HG03354 (cell line): ENCODE data around the gene IFNL4.
A peak's percentile ranks its signal among the peaks of the same experiment; 100 is the strongest.
"Not testable (repeated sequence)": the region's sequence is repeated elsewhere in the genome, so short reads cannot be mapped to it uniquely, and the experiment has no call there.

Experiments
- ATAC-seq: cut with Tn5 transposase; IDR thresholded peaks from one replicate; pipeline ENCODE4 v1.9.1; 2021; ENCODE audit warnings: mild to moderate bottlenecking; ENCODE audit not compliant: unreplicated experiment, poor library complexity, severe bottlenecking

IFNL4 gene

DNA sequence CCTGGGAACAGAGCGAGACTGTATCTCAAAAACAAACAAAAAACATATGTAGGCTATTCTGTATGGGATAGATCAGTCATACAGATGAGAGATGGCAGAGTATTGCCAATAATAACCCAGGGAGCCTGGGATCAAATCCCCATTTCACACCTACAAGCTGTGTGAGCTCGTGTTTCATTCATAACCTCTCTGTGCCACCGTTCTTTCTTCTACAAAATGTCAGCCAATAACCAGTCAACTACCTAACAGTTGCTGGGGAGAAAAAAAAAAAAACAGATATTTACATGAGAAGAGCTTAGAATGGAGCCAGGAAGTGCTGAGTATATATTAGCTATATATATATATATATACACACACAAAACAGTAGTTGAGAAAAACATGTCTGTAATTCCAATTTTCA lies 13.0 kb upstream of the IFNL4 start:
- ATAC-seq = no peak

DNA sequence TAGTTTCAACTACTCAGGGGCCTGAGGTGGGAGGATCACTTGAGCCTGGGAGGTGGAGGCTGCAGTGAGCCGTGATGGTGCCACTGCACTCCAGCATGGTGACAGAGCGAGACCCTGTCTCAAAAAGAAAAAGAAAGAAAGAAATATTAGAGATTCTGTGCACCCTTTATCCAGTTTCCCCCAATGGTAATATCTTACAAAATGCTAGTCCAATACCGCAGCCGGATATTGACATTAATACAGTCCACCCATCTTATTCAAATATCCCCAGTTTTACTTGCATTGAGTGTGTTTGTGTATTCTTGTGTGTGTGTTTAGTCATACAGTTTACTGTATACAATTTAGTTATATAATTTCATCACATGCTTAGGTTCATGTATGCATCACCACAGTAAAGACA lies 8.6 kb upstream of the IFNL4 start:
- ATAC-seq = no peak

DNA sequence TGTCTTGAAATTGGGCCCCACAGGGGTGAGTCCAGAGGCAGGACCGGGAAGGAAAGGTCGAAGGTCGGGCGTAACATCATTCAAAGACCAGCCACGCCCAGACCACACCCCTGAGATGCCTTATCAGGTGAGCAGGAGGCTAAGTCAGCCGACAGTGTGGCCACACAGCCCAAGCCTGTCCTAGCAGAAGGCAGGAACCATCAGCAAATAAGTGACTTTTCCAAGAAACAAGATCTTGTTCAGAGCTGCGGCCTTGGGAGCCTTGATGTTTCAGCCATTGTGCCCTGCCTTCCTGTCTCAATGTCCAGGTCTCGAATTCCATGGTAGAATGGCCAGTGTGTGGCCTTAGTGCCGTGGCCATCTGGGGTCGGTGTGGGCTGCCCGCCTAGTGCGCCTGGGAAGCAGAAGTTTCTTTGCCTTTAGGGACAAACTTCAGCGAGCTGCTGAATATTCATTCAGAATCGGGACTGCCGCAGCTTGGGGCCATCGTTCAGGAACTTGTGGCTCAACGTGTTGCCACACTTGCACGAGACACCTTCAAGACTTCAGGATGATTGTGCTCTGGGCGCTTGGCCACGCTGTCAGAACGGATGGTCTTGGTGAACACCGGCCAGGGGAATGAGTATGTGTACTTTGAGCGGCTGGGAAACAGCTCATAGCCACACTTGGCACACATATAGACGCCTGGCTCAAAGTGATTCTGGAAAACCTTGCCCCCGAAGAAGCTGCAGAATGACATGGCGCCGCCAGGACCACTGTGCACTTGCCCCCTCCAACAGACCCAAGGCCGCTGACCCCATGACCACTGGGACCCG lies 6.1 kb upstream of the IFNL4 start:
- no peak for ATAC-seq

DNA sequence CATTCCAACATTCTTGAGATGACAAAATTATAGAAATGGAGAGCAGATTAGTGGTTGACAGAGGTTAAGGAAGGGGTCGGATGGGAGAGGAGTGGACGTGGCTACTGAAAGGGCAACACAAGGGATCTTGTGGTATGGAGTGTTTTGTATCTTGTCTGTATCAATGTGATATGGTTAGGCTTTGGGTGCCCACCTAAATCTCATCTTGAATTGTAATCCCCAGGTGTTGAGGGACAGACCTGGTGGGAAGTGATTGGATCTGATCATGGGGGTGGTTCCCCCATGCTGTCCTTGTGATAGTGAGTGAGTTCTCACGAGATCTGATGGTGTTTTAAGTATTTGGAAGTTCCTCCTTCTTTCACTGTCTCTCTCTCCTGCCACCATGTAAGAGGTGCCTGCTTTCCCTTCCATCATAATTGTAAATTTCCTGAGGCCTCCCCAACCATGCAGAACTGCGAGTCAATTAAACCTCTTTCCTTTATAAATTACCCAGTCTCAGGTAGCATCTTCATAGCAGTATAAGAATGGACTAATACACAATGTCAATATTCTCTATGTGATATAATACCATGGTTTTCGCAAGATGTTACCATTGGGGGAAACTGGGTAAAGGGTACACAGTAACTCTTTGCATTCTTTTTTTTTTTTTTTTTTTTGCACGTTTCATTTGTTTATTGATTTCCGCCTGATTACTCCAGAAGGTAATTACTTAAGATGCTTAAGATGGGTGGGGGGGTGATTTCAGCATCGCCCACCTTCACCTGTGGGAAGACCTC lies 4.9 kb upstream of the IFNL4 start:
- no peak for ATAC-seq

DNA sequence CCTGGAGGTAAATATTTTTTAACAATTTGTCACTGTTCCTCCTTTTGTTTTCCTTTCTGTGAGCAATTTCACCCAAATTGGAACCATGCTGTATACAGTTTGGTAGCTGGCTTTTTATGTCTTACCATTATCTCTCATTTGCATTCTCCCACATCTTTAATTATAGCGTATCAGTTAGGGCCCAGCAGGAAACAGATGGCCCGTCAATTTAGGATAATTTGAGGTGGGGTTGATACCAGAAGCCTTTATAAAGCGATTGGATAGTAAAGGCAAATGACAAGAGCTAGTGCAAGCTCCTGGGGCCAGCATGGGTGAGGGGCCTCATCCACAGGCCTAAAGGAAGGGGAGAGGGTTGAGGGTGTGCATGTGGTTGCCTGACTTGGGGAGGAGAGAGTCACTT lies 3.8 kb upstream of the IFNL4 start:
- ATAC-seq = no peak

DNA sequence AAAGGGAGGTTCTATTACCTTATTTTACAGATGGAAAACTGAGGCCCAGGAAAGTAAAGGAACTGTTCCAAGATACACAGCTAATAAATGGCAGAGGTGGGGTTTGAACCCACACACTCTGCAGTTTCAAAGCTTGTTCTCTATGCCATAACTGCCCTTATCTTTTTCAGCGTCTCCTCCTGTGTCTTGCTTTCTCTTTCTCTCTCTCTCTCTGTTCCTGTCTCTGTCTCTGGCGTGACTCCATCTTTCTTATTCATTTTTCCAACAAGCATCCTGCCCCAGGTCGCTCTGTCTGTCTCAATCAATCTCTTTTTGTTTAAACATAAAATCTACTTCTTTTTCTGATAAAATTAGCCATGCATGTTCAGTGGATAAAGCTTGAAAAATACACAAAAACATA lies 3.2 kb upstream of the IFNL4 start:
- ATAC-seq = no peak

DNA sequence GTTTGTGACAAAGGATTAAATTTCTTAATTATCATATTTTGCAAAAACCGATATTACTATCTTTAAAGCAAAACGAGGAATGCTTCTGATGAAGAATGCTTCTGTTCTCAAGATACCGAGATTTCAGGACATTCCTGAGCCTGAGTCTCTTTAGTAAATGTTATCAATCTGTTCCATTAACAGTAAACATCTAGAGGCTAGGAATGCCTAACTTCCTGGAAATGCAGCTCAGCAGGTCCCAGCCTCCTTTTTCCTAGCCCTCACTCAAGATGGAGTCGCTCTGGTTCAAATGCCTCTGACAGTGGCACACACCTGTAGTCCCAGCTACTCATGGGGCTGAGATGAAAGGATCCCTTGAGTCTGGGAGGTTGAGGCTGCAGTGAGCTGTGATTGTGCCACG lies 2.4 kb upstream of the IFNL4 start:
- no peak for ATAC-seq

DNA sequence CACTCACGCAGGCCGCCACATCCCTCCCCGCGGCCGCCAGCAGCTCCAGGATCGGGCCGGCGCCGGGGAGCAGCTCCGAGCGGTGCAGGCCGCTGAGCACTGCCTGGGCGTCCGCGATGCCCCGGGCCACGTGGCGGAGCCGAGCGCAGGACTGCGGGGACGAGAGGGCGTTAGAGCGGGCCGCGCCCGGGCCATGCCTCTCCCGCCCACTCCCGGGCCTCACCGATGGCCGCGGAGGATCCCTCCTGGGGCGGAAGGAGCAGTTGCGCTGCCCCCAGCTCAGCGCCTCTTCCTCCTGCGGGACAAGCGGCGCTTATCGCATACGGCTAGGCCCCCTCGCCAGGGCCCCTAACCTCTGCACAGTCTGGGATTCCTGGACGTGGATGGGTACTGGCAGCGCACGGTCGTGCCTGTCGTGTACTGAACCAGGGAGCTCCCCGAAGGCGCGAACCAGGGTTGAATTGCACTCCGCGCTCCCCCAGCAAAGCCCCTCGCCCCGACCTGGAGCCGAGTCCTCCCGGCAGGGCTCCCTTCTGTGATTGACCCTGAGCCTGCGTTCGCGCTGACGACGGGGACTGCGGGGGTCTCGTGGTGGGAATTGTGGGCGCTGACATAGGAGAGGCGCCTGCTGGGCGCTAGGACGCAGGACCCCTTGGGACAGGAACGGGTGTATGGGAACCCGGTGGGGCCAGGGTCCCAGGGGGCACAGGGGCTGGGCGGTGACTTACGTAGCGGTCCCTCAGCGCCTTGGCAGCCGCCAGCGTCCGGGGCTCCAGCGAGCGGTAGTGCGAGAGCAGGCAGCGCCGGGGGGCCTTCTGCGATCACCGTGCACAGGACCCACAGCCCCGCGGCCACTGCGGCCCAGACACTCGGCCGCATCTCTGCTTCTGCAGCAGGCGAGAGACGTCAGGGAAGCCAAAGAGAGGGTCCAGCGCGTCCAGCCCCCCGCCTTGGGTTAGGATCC lies 673 bp downstream of the IFNL4 start:
- ATAC-seq = no peak

DNA sequence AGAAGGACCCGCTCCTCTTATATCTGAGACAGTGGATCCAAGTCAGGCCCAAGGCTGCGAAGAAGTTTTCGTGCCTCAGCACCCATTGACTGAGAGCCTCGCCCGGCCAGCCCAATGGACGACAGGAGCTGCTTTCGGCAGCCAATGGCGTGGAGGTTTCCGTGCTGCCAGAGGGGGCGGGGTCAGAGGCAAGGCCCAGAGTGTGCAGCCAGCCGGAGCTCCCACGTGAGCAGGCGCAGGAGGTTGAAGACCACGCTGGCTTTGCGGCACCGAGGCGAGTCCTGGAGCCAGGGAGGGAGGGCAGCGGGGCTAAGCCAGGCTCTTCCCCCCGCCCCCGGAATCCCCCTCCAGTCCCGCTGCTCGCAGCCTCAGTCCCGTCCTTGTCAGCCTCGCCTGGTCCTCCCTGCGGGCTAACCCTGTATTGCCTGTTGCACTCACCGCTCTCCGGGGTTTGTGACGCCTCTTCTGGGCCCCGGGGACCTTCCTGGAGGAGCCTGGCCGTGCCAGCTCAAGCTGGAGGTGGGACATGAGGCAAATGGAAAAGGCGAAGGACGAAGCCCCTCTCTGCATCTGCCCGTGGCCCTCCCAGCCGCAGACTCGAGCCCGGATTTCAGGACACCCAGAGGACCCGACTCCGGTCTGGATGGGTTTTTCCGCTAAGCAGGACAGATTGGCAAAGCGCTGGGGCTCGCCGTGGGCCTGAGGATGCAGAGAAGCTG lies 1.5 kb downstream of the IFNL4 start:
- no peak for ATAC-seq

DNA sequence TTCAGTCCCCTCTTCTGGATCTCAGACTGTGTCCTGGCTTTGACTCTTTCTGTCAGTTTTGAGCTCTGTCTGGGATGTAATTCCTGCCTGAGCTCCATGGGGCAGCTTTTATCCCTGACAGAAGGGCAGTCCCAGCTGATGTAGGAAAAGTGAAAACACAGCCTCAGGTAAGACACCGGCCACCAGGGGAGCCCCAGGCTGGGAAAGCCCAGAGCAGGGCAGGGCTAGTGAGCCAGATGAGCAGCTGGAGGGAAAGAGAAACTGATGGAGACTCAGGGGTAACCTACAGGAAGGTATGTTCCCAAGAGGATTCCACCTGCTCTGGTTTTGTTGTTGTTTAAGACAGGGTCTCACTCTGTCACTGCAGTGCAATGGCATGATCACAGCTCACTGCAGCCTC lies 3.5 kb downstream of the IFNL4 start:
- not testable (repeated sequence) for ATAC-seq

DNA sequence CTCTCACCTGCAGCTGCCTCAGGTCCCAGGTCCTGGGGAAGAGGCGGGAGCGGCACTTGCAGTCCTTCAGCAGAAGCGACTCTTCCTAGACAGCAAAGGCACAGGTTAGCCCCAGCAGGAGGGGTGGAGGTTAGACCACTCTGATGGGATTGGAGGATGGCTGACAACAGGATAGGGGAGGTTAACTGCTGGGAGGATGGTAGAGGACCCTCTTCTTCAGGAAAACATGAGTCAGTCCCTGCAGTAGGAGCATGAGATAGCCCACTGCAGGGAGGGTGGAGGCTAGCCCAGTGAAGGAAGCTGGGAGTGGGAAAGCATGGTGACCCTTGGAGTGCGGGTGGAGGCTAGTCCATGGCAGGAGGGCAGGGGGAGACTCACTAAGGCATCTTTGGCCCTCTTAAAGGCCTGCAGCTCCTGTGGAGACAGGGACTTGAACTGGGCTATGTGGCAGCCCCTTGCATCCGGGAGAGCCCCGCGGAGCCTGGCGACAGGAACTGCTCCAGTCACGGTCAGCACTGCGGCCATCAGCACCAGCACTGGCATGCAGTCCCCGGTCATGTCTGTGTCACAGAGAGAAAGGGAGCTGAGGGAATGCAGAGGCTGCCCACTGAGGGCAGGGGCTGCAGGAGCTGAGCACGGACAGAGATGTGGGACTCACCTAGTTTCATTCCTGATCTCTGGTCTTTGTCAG lies 4.1 kb downstream of the IFNL4 start, which contains the start of gene IFNL3:
Gene IFNL3 (minus strand): TSS at position 597 of the 691 bp plus-strand sequence. CDS start 39 bp downstream, at position 558.
- ATAC-seq = not testable (repeated sequence)

DNA sequence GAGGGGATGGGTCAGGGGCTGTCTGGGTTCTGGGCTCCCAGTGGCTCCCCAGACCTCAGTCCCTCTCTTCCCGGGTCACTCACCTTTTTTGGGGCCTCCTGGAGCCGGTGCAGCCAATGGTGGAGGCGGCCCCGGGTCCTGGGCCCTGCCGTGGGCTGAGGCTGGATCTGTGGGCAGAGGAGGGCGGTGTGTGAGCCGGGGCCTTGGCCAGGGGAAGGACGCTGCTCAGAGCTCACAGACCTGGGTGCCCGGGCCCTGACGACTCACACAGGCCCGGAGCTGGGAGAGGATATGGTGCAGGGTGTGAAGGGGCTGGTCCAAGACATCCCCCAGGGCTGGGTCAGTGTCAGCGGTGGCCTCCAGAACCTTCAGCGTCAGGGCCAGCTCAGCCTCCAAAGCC lies 4.9 kb downstream of the IFNL4 start:
- not testable (repeated sequence) for ATAC-seq

DNA sequence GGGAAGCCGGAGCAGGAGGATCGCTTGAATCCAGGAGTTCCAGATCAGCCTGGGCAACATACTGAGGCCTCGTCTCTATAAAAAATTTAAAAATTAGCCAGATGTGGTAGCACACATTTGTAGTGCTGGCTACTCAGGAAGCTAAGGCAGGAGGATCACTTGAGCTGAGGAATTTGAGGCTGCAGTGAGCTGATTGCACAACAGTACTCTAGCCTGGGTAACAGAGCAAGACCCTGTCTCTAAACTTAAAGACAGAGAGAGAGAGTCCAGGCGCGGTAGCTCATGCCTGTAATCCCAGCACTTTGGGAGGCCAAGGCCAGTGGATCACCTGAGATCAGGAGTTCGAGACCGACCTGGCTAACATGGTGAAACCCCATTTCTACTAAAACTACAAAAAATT lies 8.2 kb downstream of the IFNL4 start:
- no peak for ATAC-seq

DNA sequence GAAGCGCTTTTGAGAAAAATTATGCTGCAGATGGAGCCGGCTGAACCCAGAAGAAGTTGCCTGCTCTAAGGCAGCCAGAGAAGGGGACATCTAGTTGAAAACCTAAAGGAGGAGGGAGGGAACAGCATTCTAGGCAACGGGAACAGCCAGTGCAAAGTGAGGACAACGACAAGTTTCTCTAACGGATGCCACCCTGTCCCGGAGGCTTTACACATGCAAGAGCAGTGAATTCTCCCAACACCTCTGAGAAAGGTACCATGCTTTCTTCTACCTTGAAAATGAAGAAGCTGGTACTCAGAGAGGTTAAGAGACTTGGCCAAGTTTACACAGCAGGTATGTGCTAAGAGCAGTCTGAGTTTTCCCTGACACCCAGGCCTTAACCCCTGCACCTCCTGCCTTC lies 9.7 kb downstream of the IFNL4 start:
- ATAC-seq = no peak

DNA sequence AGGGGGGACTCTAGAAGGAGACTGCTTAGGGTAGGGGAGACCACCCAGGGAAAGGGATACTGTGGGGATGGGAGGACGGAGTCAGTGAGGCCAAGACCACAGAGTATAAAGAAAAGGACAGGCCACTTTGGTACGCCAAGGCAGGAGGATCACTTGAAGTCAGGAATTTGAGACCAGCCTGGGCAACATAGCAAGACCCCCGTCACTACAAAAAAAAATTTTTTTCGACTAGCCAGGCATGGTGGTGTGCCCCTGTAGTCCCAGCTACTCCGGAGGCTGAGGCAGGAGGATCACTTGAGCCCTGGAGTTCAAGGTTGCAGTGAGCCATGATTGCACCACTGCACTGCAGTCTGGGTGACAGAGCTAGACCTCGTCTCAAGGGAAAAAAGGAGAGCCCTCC lies 10.4 kb downstream of the IFNL4 start:
- no peak for ATAC-seq

DNA sequence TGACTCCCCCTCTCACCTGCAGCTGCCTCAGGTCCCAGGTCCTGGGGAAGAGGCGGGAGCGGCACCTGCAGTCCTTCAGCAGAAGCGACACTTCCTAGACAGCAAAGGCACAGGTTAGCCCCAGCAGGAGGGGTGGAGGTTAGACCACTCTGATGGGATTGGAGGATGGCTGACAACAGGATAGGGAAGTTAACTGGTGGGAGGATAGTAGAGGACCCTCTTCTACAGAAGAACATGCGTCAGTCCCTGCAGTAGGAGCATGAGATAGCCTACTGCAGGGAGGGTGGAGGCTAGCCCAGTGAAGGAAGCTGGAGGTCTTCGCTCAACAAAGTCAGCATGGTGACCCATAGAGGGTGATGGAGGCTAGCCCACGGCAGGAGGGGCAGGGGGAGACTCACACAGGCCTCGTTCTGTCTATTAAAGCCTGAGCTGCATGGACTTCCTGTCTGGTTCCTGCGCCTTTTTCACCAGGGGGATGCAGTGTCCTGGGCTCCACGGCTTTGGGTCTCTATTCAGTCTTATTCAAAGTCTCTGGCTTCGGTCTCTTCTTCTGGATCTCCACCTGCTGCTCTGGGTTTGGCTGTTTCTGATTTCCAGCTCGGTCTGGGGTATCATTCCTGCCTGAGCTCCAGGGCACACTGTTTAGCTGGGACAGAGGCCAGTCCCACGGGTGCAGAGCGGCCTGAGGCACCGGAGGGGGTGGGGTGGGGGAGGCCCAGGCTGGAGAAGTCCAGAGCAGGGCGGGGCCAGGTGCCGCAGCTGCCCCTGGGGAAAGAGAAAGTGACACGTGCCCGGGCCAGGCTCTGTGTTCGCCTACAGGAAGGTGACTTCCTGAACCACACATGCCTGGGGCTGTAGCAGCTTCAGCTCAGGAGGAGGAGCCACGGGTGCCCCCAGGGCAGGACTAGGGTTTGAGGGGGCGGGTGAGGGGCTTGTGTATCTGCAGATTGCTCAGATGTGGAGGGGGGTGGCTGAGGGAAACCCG lies 11.2 kb downstream of the IFNL4 start:
- ATAC-seq = peak; percentile 57

DNA sequence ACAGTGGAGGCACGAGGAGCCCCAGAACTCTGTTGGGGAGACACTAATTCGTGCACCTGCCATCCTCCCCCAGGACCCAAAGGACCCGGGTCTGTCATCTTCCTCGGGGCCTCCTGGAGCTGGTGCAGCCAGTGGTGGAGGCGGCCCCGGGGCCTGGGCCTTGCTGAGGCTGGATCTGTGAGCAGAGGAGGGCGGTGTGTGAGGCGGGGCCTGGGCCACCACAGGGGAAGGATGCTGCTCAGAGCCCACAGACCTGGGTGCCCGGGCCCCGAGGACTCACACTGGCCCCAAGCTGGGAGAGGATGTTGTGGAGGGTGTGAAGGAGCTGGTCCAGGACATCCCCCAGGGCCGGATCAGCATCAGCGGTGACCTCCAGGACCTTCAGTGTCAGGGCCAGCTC lies 12.1 kb downstream of the IFNL4 start:
- no peak for ATAC-seq

DNA sequence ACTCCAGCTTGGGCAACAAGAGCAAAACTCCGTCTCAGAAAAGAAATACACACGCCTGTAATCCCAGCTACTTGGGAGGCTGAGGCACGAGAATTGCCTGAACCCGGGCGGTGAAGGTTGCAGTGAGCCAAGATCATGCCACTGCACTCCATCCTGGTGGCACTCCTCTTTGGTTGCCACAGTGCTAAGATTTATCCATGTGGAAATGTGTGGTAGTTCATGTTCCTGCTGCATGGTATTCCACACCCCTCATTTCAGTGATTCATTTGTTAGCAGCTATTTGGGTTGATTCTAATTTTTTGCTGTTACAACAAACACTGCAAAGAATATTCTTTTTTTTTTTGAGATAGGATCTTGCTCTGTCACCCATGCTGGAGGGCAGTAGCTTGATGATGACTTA lies 15.9 kb downstream of the IFNL4 start:
- ATAC-seq = no peak
